T47D (cell line): Measurements from ENCODE around the gene CELF4.

ENCODE experiments used
- DNase-seq, 2 experiments: peaks; one replicate each; pipeline versions ENCODE4 v3.0.0 to v3.0.0-alpha.2; 2011 to 2012; ENCODE audit warnings: low read depth in 1 of 2, low spot score in 1 of 2
- JUND ChIP-seq: IDR thresholded peaks from 2 replicates; pipeline ENCODE4 v1.6.1; 2012; ENCODE audit warnings: low read depth
- in situ Hi-C: cut with HindIII; loops from 2 replicates; pipeline ENCODE4 v1.10.0; 2016; ENCODE audit warnings: low sequenced_read_pairs, low pct_unique_long_range_greater_than_20kb

Gene CELF4

DNA sequence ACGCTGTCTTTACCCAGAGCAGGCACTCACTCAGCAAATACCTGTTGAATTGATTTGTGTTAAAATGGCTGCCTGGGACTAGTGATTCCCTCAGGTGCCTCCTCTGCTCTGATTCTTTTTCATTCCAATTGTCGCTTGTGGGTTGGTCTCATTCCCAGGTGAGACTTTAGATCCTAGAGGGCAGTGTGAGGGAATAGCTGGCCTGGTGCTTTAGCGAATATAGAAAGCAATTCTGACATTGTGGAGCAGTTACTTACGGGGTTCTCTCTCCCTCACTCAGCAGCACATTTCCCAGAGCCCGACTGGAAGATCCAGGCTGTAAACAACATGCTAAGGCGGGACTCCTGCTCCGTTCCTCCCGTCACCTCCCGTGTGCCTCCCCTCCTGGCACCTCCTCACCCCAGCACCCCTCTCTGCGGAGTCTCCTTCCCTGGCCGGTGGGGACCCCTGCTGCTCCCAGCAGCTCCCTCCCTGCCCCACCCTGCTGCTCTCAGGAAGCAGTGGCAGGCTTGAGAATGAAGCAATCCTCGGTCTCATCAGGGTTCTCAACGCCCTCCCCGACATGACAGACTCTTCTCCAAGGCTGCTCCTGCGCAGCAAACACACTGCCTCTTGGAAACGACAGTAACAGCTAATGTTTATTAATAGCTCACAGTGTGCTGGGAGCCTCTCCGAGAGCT is 26.9 kb downstream of the CELF4 start:
- in situ Hi-C loops: no loop called here
- TF ChIP-seq JUND: no peak
- DNase-seq: no peak

GRCh38 chr18:37537868-37538525 is 27.6 kb downstream of the CELF4 start:
- in situ Hi-C loops: no loop called here
- peak; percentile 50 to 74 for DNase-seq
- no peak for TF ChIP-seq JUND

DNA sequence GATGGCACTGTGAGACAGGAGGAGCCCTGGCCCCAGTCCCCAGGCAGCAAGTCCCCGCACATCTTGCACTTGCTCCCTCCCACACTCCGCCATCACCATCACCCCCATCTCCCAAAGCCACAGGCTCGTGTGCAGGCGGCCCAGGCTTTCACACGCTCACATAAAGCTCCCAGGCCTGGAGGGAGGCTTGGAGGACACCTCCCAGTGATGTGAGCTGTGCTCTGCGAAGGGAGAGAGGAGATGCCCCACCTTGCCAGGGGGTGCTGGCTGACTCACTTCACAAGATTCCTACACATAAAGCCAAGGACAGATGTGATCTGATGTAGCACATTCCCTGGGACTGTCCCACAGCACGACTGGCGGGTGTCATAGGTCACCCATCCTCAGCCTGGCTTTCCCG is 28.9 kb downstream of the CELF4 start:
- TF ChIP-seq JUND: no peak
- no peak for DNase-seq
- in situ Hi-C loops: no loop called here

DNA sequence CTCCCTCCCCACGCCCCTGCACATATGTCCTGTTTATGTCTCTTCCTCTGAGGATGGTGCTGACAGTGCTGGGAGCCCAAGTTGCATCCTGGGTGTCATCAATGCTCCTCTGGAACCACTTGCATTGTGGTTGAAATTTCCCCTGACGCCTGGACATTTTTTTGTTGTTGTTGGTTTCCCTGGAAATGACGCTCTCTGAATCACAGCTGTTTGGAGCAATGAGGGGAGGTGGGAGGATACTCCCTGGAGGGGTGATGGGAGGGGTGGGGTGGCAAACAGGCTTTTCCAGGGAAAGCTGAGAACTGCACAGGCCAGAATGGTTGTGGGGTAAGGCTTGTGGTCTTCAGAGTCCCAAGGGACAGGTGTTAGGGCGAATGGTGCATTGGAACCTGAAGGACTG is 29.6 kb downstream of the CELF4 start:
- no peak for DNase-seq
- no peak for TF ChIP-seq JUND
- in situ Hi-C loops: no loop called here

DNA sequence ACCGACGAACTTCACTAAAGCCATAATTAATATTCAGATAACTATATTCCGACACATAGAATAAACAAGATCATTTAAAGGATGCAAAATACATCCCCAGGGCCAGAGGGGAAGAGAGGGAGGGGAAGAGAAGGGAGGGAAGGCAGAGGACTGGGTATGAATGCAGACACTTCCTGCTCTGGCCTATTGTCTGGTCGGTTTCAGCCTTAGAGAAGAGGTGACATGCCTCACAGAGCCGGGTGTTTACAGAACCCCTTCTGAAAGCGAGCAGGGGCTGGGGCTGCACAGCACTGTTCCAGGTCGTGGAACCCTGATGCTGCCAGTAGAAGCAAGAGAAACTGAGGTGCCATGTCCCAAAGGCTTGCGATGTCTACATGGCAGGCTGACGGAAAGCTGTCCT is 31.0 kb downstream of the CELF4 start:
- no peak for DNase-seq
- in situ Hi-C loops: no loop called here
- no peak for TF ChIP-seq JUND

DNA sequence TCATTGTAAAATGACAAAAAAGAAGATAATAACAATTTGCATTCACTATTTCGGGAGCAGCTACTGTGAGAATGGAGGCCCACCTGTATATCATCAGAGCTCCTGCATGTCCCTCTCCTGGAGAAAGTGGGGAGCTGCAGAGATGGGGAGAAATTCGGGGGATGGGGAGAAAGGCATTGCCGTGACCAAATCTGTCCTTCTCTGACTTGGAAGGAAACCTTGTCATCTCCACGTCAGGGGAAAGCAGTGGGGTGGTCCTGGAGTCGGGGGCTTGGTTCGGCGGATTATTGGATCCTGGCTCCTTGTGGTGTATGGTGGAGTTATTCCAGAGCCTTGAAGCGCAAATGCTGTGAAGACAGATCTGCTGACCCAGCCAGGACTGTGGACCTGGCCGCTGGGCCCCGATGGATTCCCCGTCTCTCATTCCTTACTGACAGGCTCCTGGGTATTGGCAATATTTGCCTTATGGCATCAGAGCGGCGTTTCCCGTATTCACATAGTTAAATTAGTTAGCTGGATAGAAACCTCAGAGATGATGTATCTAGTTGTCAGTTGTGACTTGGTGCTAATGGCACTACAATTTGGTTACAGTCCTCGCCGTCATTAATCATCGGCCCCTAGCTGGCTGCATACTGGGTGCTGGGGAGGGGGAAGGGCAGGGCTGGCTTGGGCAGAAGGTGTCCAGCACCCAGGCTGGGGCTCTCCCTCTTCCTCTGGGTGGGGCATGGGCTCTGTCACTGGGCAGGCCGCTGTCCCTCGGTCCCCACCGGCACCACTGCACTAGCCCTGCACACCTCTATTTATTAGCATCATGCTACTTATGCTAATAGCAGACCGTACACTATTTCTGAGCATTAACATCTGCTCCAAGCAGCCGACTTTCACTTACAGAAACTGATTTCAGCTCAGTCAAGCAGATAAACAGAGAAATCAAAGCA is 31.7 kb downstream of the CELF4 start:
- no peak for TF ChIP-seq JUND
- peak in 1 of 2 experiments; percentile 6 for DNase-seq
- in situ Hi-C loops: no loop called here

DNA sequence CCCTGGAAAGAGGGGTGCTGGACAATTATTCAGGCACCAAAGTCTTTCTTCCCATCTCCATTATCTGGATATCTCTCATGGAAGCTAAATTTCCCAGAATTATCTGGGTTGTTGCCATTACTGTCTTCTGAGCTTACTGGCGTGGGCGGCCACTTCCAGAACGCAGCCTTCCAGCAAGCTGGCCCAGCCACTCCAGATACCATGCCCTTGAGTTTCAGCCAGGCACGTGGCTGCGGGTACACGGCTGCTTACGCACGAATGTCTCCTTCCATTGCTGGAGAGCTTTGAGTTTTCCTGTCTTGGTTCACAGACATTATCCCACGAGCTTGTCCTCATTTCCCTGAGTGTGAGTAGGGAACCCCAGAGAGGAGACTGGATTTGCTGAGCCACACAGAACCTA is 32.7 kb downstream of the CELF4 start:
- in situ Hi-C loops: no loop called here
- no peak for TF ChIP-seq JUND
- no peak for DNase-seq

DNA sequence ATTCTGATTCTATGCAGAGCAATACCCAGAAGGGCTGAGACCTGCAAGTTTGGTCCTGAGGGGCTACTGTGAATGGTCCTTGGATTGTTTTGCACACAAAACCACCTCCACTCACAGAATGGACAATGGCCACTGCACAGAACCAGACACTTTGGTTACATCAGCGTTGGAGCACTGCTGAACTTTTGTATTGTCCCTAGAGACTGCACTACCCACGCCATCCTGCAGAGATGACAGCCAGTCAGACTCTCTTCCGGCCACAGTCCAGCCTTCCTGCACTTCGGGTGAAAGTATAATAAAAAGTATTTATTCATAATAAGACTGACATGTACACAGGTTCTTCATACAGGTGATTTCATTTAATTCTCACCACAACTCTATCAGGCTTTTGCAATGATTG is 35.7 kb downstream of the CELF4 start:
- no peak for TF ChIP-seq JUND
- no peak for DNase-seq
- in situ Hi-C loops: no loop called here

DNA sequence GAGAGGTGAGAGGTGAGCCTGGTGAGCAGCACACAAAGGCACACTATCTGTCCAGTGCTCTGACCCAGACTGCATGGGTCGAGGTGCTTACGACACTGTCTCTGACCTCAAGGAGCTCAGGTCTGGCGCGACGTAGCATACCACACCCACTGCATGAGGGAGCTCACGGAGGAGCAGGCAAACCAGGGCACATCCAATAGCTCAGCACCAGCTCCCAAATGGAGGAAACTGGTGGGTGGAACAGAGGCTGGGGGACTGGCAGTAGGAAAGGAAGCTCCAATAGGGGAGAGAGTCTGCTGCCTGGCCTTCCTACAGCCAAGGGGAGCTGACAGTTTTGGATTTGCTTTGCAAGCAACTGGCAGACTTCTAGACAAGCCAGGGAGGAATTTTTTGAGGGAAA is 36.3 kb downstream of the CELF4 start:
- in situ Hi-C loops: no loop called here
- TF ChIP-seq JUND: no peak
- no peak for DNase-seq

GRCh38 chr18:37527395-37527794 is 38.2 kb downstream of the CELF4 start:
- in situ Hi-C loops: no loop called here
- no peak for DNase-seq
- no peak for TF ChIP-seq JUND

GRCh38 chr18:37525262-37525585 is 40.4 kb downstream of the CELF4 start:
- DNase-seq: no peak
- in situ Hi-C loops: no loop called here
- no peak for TF ChIP-seq JUND

DNA sequence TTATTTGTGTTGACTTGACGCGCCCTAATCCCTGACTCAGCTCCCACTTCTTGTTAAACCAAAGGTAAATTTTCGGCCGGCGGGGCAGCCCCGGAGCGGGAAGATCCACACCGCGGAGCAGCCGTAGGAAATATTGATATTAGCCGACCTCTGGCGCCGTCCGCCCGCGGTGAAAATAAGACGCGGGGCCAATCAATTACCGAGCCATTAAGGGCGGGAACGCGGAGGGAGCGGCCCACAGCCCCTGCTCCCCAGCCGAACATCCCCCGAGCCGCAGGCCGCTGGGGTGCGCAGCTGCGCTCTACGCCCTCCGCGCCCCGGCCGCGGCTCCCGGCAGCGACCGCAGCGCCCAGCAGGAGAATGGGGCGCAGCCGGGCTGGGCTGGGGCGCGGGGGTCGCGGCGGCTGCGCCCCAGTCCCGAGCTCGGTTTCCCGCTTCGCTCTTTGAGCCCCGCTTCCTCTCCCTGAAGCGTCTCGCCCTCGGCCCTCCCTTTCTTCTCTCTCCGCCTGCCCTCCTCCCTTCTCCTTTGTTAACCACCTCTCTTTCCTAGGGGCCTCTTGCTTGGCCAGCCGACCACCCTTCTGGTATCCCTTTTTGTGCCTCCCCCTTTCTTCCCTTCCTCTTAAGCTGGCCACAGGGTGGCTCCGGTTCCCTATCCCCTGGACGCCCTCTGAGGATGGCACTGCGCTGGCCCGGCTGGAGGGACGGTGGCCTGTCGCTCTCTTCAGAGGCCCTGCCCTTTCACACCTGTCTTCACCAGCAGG is 40.9 kb downstream of the CELF4 start:
- in situ Hi-C loops: no loop called here
- TF ChIP-seq JUND: no peak
- DNase-seq: no peak
